Heart right ventricle (tissue), 16 donors: ENCODE measurements around the gene SLC7A8. TPM values are rescaled to one million over a fixed set of nuclear protein-coding genes. Genes with fewer than 3 reads are reported as not detected.

Experiments used
- ATAC-seq, 8 donors: fragments of 200-7000 bp; cut with Tn5 transposase; one replicate each; pipeline ENCODE4 v1.9.1; 2020; ENCODE audit warnings: mild to moderate bottlenecking in 8 of 8, moderate library complexity in 8 of 8, moderate number of reproducible peaks in 1 of 8
- DNase-seq, 2 donors: peaks; one replicate each; pipeline ENCODE4 v3.0.0-alpha.2; 2020
- H3K27ac ChIP-seq, 10 donors: fragments of 200-600 bp; sonication (generic) in 2 of 10; one replicate each; pipeline versions ENCODE4 v1.5.0 to v1.8.0; 2020 to 2022; ENCODE audit warnings: mild to moderate bottlenecking in 3 of 10
- H3K27me3 ChIP-seq, 7 donors: fragments of 200-600 bp; one replicate each; pipeline ENCODE4 v1.8.0; 2021 to 2022; ENCODE audit warnings: mild to moderate bottlenecking in 2 of 7
- H3K36me3 ChIP-seq, 9 donors: fragments of 200-600 bp; sonication (generic) in 1 of 9; one replicate each; pipeline versions ENCODE4 v1.5.0 to v1.8.0; 2020 to 2022; ENCODE audit warnings: mild to moderate bottlenecking in 2 of 9
- H3K4me1 ChIP-seq, 9 donors: fragments of 200-600 bp; sonication (generic) in 1 of 9; one replicate each; pipeline versions ENCODE4 v1.5.0 to v1.8.0; 2020 to 2022; ENCODE audit warnings: mild to moderate bottlenecking in 4 of 9
- H3K4me3 ChIP-seq, 10 donors: fragments of 200-600 bp; sonication (generic) in 2 of 10; one replicate each; pipeline versions ENCODE4 v1.5.0 to v1.8.0; 2020 to 2022; ENCODE audit warnings: mild to moderate bottlenecking in 7 of 10, moderate library complexity in 2 of 10
- H3K9me3 ChIP-seq, 11 donors: fragments of 200-600 bp in 10 of 11; sonication (generic) in 2 of 11; one replicate each; pipeline versions ENCODE4 v1.5.0 to v1.8.0; 2013 to 2022; ENCODE audit warnings: mild to moderate bottlenecking in 2 of 11, control low read depth in 1 of 11, moderate library complexity in 1 of 11
- CTCF ChIP-seq, 9 donors: fragments of 200-600 bp; sonication (generic) in 2 of 9; IDR thresholded peaks; one replicate each; pipeline versions ENCODE4 v1.5.0 to v1.8.0; 2021 to 2022; ENCODE audit warnings: antibody characterized with exemption in 9 of 9, mild to moderate bottlenecking in 5 of 9, moderate library complexity in 1 of 9
- WGBS, 2 donors: extraction: QIAGEN DNeasy Blood & Tissue Kit; methylation state at CpG; one replicate each; pipeline ENCODE4 v1.1.7; 2013; ENCODE audit warnings: inconsistent platforms in 1 of 2; 5-methylcytosine and 5-hydroxymethylcytosine counted together
- intact Hi-C, 10 donors: fragments of 100-400 bp; cut with DNase I; formaldehyde crosslinking; loops; one replicate each; pipeline versions ENCODE4 v1.11.1 to v1.14.2; 2022
- polyA plus RNA-seq, 2 donors: library from polyadenylated mRNA; stranded (reverse); fragments of 200-250 nt; gene quantifications; one replicate each; pipeline ENCODE4 v1.2.3, GENCODE V29; 2013
- total RNA-seq, 10 donors: library from RNA; stranded (reverse); fragmentation: NEBNext Ultra II Directional in 3 of 10; extraction: Animal tissue kit (Norgen Biotek cat#: 25700) in 3 of 10; gene quantifications; one replicate each; pipeline versions ENCODE4 v1.2.1 to v1.2.4, GENCODE V29; 2021 to 2023
- donor health status: Arrhythmogenic right ventricular cardiomyopathy.
- donor health status: ischemic (EF 13 %, LVEDD 7.1; RV severe dilation, severe dysfunction).
- donor health status: healthy with polysubstance abuse.
- donor health status: DM: no; HTN: yes; CAD: no.
- donor health status: DM: no; HTN: no; CAD: no.
- donor health status: ischemic (EF 25% LVEDD 6.9; RV normal size, moderate dysfunction).
- donor health status: ischemic (EF 25% LVEDD 5.7; RV mildly dilated, moderate dysfunction).
- donor health status: healthy.
- donor health status: DM: yes; HTN: yes; CAD: no.
- donor health status: Ischemic cardiomyopathy.
- donor health status: ischemic (EF 35%, LVEDD 5.7; RV mildly dilated, moderate dysfunction).
- donor health status: nonischemic (EF 11% LVEDD 7.7; RV severe dilation, severe dysfunction).
- donor health status: DM: yes; HTN: yes; CAD: no.
- donor health status: PGD.
- donor health status: ischemic (EF 29% LVEDD 5.4; RV normal size, mild dysfunction).
- donor health status: nonischemic (EF 23%, LVEDD 6.1; RV moderate dilation, normal function).

Gene SLC7A8
- total and polyA plus RNA-seq, 12 donors, result 5.9 to 14.9 (median 9.6) TPM

GRCh38 chr14:23122086-23122485 lies 61.4 kb downstream of the SLC7A8 start:
- TF ChIP-seq CTCF (IDR thresholded peaks at IDR 0.05), result no peak

GRCh38 chr14:23121361-23121771 lies 62.1 kb downstream of the SLC7A8 start:
- TF ChIP-seq CTCF (IDR thresholded peaks at IDR 0.05), result no peak
- Histone ChIP-seq H3K4me3 (no peak overlapping the region), H3K27ac (peak overlapping the region in 5 of 10 donors; percentile 0 to 80 (median 10)), H3K36me3 (no peaks in the 10 kb centered on the region), H3K27me3 (peaks cover 0 to 6% (median 0%) of the 10 kb centered on the region in 7 donors), H3K9me3 (no peaks in the 10 kb centered on the region), H3K4me1 (peaks cover 0 to 48% (median 7%) of the 10 kb centered on the region in 9 donors)
- DNase-seq (peak in 1 of 2 donors; percentile 45), ATAC-seq (peak; percentile 10 to 74 (median 42))
- intact Hi-C loops, result loop anchor here in 9 of 10 donors (1.0 to 10.0 kb wide), 9 partner anchors 36 to 183 kb away; partner anchors contain the start of genes BCL2L2 (in 1 of the 9), PPP1R3E (in 1 of the 9) and SLC7A8 (in 1 of the 9)
- 31 to 35% methylated on average over 6 of the region's 6 CpGs for WGBS, 2 donors

More at GRCh38 chr14:23122086-23122485, 61.4 kb downstream of the SLC7A8 start:
- DNase-seq (no peak), ATAC-seq (no peak)
- intact Hi-C loops, result loop anchor here in 7 of 10 donors (5.0 to 10.0 kb wide), 4 partner anchors 35 to 183 kb away; partner anchors contain the start of genes BCL2L2 (in 1 of the 7) and PPP1R3E (in 1 of the 7)
- H3K27ac ChIP-seq, result peak overlapping the region in 4 of 10 donors; percentile 0 to 80 (median 28)
- H3K36me3 ChIP-seq, result peaks cover 0 to under 1% (median 0%) of the 10 kb centered on the region in 9 donors
- peaks cover 0 to 6% (median 0%) of the 10 kb centered on the region in 7 donors for H3K27me3 ChIP-seq
- H3K9me3 ChIP-seq, result no peaks in the 10 kb centered on the region
- WGBS, 2 donors, result 90% methylated on average over 6 of the region's 6 CpGs
- no peak overlapping the region for H3K4me3 ChIP-seq
- peaks cover 0 to 48% (median 7%) of the 10 kb centered on the region in 9 donors for H3K4me1 ChIP-seq

DNA sequence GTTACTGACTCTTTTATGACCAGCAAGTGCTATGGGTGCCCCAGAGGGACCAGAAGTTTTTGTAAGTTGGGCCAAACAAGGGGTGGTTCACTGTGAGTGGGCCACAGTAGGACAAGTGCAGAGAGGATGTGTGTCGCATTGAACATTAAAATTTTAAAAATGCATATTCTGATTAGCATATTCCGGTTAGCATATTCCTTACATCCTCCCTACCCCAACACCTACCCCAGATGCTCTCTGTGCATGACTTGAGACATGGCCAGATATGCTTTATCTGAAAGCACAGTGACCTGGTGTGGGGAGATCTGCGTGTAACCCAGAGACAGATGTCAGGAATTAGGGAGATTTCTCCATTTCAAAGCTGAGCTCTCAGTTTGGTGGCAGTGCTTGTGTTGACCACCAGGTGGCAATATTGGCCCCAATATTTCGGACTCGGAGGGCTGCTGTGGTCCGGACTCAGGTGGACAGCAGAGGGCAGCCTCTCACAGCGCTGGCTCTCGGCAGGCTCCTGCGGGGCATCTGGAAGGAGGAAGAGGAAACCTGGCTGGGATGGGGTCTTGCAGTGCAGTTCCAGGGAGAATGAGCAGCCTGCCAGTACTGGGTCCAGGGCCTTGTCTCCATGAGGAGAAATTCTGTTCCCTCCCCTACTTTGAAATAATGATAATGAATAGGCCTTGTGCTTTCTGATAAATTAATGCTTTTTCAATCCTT lies 62.8 kb downstream of the SLC7A8 start:
- H3K27me3 ChIP-seq, result peaks cover 0 to 6% (median 0%) of the 10 kb centered on the region in 7 donors
- peaks cover 0 to 49% (median 7%) of the 10 kb centered on the region in 9 donors for H3K4me1 ChIP-seq
- 20 to 21% methylated on average over 9 of the region's 9 CpGs for WGBS, 2 donors
- intact Hi-C loops, result loop anchor here (1.0 to 10.0 kb wide), 9 partner anchors 37 to 184 kb away; partner anchors contain the start of genes BCL2L2 (in 1 of the 10), PPP1R3E (in 1 of the 10) and SLC7A8 (in 1 of the 10)
- H3K4me3 ChIP-seq, result no peak overlapping the region
- DNase-seq (peak; percentile 87 to 90), ATAC-seq (peak; percentile 71 to 92 (median 88))
- H3K27ac ChIP-seq, result peak overlapping the region in 5 of 10 donors; percentile 0 to 80 (median 10)
- TF ChIP-seq CTCF (IDR thresholded peaks at IDR 0.05), result peak in 8 of 9 donors; percentile 100
- H3K9me3 ChIP-seq, result no peaks in the 10 kb centered on the region
- H3K36me3 ChIP-seq, result no peaks in the 10 kb centered on the region
